A673 (cell line): Measurements from ENCODE around the gene MSI2. TPM values are rescaled to one million over a fixed set of nuclear protein-coding genes. Genes with fewer than 3 reads are reported as not detected.

Experiments
- BruUV-seq: library from RNA; stranded (reverse); fragments of 400-500 nt; replicated peaks from 2 replicates; lab custom pipeline; 2021; lab: Mats Ljungman, UMichigan
- CTCF ChIA-PET: fragments of 300-600 bp; sonication (Branson Sonifier 250); formaldehyde crosslinking; loops from one replicate; lab custom pipeline; 2022; ENCODE audit warnings: antibody characterized with exemption; lab: Charles Lee
- POLR2A ChIA-PET: fragments of 300-600 bp; sonication (Branson Sonifier 250); formaldehyde crosslinking; loops from one replicate; lab custom pipeline; 2022; ENCODE audit warnings: antibody characterized with exemption; ENCODE audit not compliant: low non-redundant PET; lab: Charles Lee
- DNase-seq: peaks from one replicate; pipeline ENCODE4 v3.0.0-alpha.2; 2015; ENCODE audit warnings: low spot score
- H3K27ac ChIP-seq: fragments of 200-600 bp; sonication (generic); 2 replicates; pipeline ENCODE4 v1.5.1; 2016; ENCODE audit warnings: mixed run types, low read depth, mild to moderate bottlenecking, mixed read lengths, antibody characterized with exemption, low read length; ENCODE audit not compliant: poor library complexity, severe bottlenecking
- H3K27me3 ChIP-seq: fragments of 200-600 bp; sonication (generic); replicated peaks from 2 replicates; pipeline ENCODE4 v1.6.1; 2017; ENCODE audit warnings: mixed run types, low read depth, mild to moderate bottlenecking, mixed read lengths, antibody characterized with exemption, low read length; ENCODE audit not compliant: insufficient read depth, poor library complexity
- H3K36me3 ChIP-seq: fragments of 200-600 bp; sonication (generic); 2 replicates; pipeline ENCODE4 v1.6.1; 2016; ENCODE audit warnings: mixed run types, mild to moderate bottlenecking, mixed read lengths, antibody characterized with exemption, low read length; ENCODE audit not compliant: insufficient read depth, poor library complexity, severe bottlenecking
- H3K4me1 ChIP-seq: fragments of 200-600 bp; sonication (generic); 2 replicates; pipeline ENCODE4 v1.6.1; 2017; ENCODE audit warnings: mixed run types, mild to moderate bottlenecking, mixed read lengths, antibody characterized with exemption, low read length; ENCODE audit not compliant: insufficient read depth, poor library complexity, severe bottlenecking
- H3K4me3 ChIP-seq: fragments of 200-600 bp; sonication (generic); 2 replicates; pipeline ENCODE4 v1.5.1; 2016; ENCODE audit warnings: low read depth, mixed run types, mild to moderate bottlenecking, mixed read lengths, low read length; ENCODE audit not compliant: poor library complexity, severe bottlenecking
- H3K9me3 ChIP-seq: fragments of 200-600 bp; sonication (generic); 2 replicates; pipeline ENCODE4 v1.6.1; 2016; ENCODE audit warnings: mixed run types, low read depth, mild to moderate bottlenecking, mixed read lengths, antibody characterized with exemption, low read length; ENCODE audit not compliant: poor library complexity, severe bottlenecking
- EZH2 ChIP-seq: fragments of 200-600 bp; sonication (generic); IDR thresholded peaks from 2 replicates; pipeline ENCODE4 v1.6.1; 2017; ENCODE audit warnings: borderline replicate concordance, low read depth, mild to moderate bottlenecking, mixed read lengths, antibody characterized with exemption, low read length; ENCODE audit not compliant: poor library complexity, severe bottlenecking
- intact Hi-C: fragments of 100-400 bp; cut with micrococcal nuclease; formaldehyde crosslinking; loops from one replicate; pipeline ENCODE4 v1.10.0; 2022; ENCODE audit not compliant: unreplicated experiment
- total RNA-seq: library from RNA; stranded (reverse); gene quantifications from 2 replicates; pipeline ENCODE4 v1.2.3, GENCODE V29; 2021
- TF ChIP-seq, protein P1 (sequence below): fragments of 300-800, 200-600 bp; sonication (generic); conservative IDR thresholded peaks from 2 replicates; pipeline ENCODE4 v1.5.1; 2017; ENCODE audit warnings: low read depth, mild to moderate bottlenecking, antibody characterized with exemption, low read length, moderate library complexity, mixed read lengths

MSI2 gene
- total RNA-seq, 1 experiment from 2014 or later = 108 TPM

DNA sequence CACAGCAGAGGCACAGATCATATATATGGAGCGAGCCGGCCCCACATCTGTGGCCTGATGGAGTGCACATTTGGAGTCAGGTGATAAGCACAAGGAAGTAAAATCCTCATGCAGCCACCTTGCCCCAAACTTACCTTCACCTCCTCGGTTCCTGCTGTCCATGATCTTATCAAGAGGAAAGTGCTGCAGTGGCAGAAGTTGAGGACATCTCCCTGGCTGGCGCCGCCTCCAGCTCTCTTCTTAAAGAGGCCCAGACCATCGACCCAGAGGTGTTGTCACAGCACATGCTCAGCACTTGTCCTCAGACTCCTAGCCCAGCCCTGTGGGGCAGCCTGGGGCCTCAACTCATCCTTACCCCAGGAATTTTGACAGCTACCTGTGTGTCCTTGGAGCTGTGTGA, 276.2 kb downstream of the MSI2 start:
- no peak overlapping the region for H3K27ac ChIP-seq
- H3K4me1 ChIP-seq = peaks cover 61% of the 10 kb centered on the region
- no TSS peak for BruUV-seq
- no peaks in the 10 kb centered on the region for H3K9me3 ChIP-seq
- ChIA-PET POLR2A (no interaction called here), CTCF (no interaction called here)
- H3K4me3 ChIP-seq = no peak overlapping the region
- intact Hi-C loops = no loop called here
- H3K36me3 ChIP-seq = no peaks in the 10 kb centered on the region
- no peak for TF ChIP-seq EZH2
- TF ChIP-seq, protein P1, sequence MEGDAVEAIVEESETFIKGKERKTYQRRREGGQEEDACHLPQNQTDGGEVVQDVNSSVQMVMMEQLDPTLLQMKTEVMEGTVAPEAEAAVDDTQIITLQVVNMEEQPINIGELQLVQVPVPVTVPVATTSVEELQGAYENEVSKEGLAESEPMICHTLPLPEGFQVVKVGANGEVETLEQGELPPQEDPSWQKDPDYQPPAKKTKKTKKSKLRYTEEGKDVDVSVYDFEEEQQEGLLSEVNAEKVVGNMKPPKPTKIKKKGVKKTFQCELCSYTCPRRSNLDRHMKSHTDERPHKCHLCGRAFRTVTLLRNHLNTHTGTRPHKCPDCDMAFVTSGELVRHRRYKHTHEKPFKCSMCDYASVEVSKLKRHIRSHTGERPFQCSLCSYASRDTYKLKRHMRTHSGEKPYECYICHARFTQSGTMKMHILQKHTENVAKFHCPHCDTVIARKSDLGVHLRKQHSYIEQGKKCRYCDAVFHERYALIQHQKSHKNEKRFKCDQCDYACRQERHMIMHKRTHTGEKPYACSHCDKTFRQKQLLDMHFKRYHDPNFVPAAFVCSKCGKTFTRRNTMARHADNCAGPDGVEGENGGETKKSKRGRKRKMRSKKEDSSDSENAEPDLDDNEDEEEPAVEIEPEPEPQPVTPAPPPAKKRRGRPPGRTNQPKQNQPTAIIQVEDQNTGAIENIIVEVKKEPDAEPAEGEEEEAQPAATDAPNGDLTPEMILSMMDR = no peak
- H3K27me3 ChIP-seq = no peaks in the 10 kb centered on the region
- DNase-seq = no peak

DNA sequence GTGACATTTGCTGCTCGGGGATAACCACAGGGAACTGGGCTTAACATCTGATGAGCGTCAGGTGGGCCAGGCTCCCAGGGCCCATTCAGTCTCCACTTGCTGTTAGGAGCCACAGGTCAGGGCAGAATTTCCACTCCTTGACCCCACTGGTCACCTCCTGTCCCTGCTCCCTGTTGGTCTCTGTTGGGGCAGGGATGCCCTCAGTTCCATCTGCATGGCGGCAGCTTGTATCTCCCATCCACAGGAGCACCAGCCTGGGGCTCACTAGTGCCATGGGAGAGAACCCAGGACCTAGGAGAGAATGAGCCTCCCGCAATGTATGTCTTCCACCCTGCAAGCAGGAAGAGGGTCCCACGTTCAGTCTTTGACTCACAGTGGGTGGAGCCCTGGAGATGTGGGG, 276.6 kb downstream of the MSI2 start:
- Histone ChIP-seq H3K27ac (no peak overlapping the region), H3K9me3 (no peaks in the 10 kb centered on the region), H3K4me1 (peaks cover 61% of the 10 kb centered on the region), H3K4me3 (no peak overlapping the region), H3K27me3 (no peaks in the 10 kb centered on the region), H3K36me3 (no peaks in the 10 kb centered on the region)
- intact Hi-C loops = no loop called here
- ChIA-PET CTCF (no interaction called here), POLR2A (no interaction called here)
- TF ChIP-seq, protein P1 = no peak
- no peak for TF ChIP-seq EZH2
- no peak for DNase-seq
- BruUV-seq = no TSS peak

DNA sequence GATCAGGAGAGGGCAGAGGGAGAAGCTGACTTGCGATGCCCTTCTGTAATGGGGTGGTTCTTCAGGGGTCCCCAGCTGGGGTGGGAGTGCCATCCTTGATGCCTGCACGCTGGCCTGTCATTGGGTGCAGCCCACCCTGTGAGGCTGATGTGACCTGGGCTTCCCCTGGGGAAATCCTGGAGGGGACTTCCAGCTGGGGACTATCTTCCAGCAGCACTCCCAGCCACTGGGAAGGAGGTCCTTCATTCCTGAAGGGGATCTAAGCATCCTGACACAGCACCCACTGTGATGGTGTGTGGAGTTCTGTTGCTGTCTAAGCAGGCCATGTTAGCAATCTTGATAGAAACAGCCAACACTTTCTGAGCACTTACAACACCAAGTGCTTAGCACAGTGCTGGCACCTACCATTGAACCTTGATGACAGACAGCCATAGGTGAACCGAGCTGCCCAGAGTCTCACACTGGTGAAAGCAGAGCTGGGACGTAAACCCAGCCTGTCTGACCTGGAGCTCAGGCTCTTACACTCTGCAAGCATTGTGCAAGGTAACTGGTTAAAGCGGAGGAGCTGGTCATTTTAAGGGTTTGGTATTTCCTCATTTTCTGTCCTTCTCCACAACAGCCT, 277.5 kb downstream of the MSI2 start:
- peaks cover 61% of the 10 kb centered on the region for H3K4me1 ChIP-seq
- POLR2A ChIA-PET = no interaction called here

More for the DNA sequence above, 277.5 kb downstream of the MSI2 start:
- no peak for DNase-seq
- H3K9me3 ChIP-seq = no peaks in the 10 kb centered on the region
- TF ChIP-seq, protein P1 = no peak
- TF ChIP-seq EZH2 = no peak
- no peaks in the 10 kb centered on the region for H3K36me3 ChIP-seq
- intact Hi-C loops = no loop called here
- H3K4me3 ChIP-seq = no peak overlapping the region
- no TSS peak for BruUV-seq
- no peaks in the 10 kb centered on the region for H3K27me3 ChIP-seq
- CTCF ChIA-PET = no interaction called here
- H3K27ac ChIP-seq = no peak overlapping the region
